Islet of Langerhans (tissue), 1 donor: ENCODE data around the gene ANKRD44.
A peak's percentile ranks its signal among the peaks of the same experiment; 100 is the strongest.
"Not testable (repeated sequence)": the region's sequence is repeated elsewhere in the genome, so short reads cannot be mapped to it uniquely, and the experiment has no call there.

ENCODE experiments used
- FAIRE-seq: peaks from one replicate; lab custom pipeline; 2011; peaks lifted over from hg19 to GRCh38; lab: Jason Lieb, UNC

Gene ANKRD44

DNA sequence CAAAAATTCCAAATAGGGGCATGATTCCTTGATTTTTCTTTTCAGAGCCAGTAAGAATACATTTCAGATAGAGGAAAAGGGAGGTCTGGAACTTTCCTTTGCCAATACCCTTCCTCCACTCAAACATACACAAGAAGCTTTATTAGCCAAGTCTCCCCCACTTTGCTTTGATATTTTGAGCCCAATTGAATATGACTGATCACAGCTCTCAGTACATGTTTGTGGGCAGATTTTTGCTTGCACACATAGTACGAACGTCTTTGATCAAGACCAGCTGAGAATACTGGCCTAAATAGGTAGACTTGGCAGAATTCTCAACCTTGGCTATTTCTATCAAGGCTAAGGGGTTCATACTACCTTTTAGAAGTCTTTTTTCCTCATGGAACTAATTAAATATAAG lies 235.3 kb downstream of the ANKRD44 start:
- no peak for FAIRE-seq

DNA sequence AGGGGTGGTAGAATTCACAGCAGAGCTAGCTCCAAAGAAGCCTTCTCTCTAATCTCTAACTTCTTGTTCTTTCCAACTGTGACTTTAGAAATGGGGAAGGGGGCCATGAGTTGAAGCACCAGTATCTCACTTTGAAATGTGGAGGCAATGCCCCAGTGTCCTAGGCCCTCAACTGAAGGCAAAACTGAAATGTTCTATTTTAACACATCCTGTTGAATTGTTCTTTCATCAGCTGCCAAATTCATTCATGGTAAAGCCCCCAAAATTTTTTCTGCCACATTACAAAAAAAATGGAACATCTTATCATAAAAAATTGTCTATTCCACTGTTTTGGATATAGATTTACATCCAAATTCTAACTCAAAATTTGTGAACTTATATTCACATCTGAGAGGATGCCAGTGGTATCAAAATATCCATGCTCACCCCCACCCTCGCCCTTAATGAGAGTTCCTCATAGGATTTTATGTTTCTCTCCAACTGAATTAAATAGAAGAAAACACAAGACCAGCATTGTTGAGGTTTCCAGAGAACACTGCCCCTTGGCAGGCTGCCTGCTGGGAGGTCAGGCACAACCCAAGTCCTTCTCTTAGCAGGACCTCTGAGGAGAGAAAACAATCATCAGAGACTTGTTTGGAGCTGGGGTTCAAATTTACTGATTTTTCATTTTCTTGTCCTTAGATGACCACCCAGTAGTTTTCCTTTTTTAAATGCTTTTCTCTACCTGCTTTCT lies 236.7 kb downstream of the ANKRD44 start:
- no peak for FAIRE-seq

DNA sequence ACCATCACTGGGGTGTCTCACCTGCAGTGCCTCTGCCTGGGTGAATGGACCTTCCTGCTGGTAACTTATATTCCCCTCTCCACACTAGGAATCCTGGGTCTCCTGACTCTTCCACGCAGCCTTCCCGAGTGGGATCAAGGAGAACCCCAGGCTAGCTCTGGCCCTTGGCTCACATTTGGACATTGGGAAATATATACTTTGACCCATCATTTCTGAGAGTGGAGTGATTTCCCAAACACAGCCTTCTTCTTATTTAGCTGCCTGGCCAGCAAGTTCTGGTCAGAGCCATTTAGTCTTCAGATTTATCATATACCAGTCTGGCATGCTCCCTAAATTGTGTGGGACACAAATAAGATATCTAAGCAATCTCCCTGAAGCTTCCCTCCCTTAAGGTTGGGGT lies 237.3 kb downstream of the ANKRD44 start:
- FAIRE-seq: no peak

DNA sequence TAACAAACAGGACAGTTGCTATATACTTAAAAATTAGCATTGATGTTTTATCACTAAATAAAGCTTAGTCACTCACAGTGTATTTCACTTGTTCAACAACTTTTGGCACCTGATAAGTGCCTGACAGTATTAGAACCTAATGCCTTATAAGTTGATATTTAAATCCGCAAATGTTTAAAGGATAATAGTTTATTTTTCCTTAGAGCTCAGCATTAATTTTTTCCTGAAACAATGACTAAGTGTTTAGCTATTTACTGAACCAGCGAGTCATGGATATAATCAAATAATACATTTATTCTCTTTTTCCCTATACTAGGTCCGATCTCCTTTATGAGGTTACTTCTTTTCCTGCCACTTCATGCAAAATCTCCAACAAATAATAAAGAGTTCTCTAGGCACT lies 238.0 kb downstream of the ANKRD44 start:
- FAIRE-seq: peak; percentile 84

DNA sequence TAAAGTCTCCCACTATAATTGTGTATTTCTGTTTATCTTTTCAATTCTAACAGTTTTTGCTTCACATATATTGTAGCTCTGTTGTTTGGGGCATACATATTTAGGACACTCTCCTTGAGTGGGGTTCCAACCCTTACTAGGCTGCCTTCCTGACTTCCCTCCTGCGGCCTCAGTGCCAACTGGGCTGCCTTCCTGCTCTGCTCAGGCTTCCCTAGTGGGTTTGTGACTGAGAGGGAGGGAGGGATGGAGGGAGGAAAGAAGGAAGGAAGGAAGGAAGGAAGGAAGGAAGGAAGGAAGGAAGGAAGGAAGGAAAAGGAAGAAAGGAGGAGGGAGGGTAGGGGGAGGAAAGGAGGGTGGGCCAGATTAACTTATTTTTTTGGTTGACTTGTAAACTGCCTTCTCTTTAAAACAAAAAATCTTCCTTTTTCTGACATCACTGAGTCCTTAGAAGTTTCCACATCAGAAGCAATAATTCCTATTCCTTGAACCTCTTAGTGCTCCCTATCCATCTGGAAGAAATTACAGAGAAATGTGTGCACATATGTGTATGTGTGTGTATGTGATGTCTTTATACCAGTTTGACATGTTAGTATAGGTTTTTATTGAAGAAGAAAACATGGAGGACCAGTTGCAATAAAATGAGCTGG lies 238.7 kb downstream of the ANKRD44 start:
- FAIRE-seq: no peak

DNA sequence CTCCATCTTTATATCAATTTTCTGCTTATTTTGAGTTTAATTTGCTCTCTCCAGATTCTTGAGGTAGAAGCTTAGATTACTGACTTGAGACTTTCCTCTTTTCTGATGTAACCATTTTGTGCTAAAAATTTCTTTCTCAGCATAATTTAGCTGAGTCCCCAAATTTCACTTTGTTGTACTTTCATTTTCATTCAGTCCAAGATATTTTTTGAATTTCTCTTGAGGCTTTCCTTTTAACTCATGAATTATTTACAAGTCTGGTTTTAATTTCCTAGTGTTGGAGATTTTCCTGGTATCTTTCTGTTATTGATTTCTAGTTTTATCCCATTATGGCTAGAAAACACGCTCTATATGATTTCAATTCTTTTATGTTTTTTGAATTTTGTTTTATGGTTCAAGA lies 239.4 kb downstream of the ANKRD44 start:
- no peak for FAIRE-seq

DNA sequence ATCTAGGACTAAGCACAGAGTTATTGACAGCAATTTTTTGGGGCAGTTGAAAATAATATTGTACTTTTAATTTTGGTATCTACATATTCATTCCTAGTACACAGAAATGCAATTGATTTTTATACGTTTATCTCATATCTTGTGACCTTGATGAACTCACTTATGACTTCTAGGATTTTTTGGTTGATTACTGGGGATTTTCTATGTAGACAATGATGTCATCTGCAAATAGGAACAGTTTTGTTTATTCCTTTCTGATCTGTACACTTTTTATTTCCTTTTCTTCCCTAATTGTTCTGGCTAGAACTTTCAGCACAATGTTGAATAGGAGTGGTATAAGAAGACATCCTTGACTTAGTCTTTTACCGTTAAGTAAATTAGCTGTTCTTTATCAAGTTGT lies 240.6 kb downstream of the ANKRD44 start:
- FAIRE-seq: peak; percentile 33

DNA sequence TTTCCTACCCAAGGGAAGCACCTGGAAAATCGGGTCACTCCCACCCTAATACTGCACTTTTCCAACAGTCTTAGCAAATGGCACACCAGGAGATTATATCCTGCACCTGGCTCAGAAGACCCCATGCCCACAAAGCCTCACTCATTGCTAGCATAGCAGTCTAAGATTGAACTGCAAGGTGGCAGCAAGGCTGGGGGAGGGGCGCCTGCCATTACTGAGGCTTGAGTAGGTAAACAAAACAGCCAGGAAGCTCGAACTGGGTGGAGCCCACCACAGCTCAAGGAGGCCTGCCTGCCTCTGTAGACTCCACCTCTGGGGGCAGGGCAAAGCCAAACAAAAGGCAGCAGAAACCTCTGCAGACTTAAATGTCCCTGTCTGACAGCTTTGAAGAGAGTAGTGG lies 248.0 kb downstream of the ANKRD44 start:
- not testable (repeated sequence) for FAIRE-seq

DNA sequence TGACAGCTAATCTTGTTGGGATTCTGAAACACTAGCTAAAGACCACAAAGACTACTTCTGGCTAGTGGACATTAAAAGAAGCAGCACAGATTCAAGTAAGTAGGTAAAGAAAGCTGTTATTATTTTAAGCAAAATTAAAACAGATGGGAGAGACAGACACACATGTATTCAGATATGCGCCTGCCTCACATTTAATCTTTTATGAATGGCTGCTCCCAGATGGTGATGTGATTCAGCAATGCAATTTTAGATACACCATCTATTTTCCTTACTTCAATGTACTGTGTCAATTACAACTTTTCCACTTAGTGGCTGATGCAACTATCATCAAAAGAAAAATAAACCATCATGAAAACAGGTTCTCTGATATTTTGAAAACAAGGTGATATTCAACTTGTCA lies 251.1 kb downstream of the ANKRD44 start:
- FAIRE-seq: no peak

DNA sequence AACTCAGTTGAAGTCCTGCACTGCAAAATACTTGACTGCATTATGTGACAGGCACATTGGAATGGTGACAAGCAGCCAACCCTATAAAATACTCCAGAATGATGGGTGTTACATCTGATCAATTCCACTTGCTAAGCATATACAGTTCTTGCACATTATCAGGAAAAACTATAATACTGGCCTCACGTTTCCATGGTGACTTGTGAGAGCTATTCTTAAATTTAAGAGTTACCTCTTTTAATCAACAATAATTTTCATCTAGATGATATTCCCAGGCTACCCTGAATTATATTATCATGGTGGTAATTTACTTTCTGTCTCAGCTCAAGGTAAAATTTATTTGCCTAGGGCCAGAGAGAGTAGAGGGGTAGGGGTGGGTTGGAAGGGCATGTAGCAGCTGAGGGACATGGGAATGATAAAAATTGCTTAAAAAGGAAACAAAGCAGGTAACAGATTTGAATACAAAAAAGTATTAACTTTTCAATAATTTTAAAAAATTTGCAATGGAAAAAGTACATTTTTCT lies 251.7 kb downstream of the ANKRD44 start:
- FAIRE-seq: no peak

DNA sequence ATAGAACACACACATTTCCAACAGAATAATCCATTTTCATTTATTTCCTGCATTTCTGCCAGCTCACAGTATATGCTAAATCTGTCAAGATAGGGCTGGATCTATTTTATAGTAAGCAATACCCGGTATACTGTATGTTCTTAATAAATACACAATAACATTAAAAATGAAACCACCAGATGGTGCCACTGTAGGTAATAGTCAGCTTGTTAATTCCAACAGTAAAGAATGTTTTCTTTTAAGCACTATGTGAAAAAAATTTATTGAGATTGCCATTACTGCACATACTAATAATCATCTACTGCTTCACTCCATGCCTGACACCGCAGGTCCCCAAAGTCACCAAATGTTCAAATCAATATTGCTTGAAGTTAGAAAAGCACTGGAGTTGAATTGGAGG lies 252.6 kb downstream of the ANKRD44 start:
- FAIRE-seq: no peak

DNA sequence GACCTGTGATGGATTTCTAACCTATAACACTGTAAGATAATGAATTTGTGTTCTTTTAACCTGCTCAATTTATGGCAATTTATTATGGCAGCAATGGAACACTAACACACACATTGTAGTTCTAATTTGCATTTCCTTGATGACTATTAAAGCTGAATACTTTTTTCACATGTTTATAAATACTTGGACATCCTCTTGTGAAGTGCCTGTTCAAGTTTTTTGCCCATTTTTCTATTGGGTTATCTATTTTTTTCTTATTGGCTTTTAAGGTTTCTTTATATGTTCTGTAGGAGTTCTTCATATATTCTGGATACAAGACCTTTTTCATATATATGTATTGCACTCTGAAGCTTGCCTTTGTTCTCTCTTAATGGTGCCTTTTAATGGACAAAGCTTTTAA lies 255.5 kb downstream of the ANKRD44 start:
- FAIRE-seq: no peak

DNA sequence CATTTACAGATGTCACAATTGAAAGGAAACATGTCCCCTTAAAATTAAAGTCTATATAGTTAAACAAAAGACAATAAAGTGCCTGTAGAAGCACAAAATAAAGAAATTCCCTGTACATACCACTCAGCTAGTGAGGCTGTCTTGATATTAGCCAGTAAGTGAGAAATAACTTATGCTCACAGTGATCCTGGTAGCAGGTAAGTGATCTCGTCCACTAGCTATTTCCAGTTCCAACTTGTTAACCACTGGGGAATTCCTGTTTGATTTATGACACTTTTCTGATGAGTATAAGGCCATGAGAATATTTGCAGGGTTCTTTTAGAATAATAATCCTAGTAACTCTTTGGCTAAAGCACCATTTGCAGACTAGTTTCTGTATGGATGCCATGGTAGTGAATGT lies 256.1 kb downstream of the ANKRD44 start:
- FAIRE-seq: no peak

DNA sequence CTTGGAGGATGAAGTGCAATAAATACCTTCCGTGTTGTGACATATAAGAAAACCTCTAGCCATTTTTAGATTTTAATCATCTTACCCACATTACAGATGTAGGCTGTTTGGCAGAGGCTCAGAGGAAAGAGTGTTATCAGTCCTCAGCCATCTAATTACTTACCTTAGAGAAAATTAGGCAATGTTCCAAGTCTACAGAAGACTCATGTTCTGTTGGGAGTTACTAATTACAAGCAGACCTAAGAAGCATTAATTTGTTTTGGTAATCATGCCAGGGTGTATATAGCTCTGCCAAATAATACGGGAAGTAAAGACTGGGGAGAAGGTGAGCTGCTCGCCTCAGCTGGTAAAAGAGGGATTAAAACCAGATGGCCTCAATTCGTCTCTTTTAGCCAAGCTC lies 258.2 kb downstream of the ANKRD44 start:
- FAIRE-seq: no peak

DNA sequence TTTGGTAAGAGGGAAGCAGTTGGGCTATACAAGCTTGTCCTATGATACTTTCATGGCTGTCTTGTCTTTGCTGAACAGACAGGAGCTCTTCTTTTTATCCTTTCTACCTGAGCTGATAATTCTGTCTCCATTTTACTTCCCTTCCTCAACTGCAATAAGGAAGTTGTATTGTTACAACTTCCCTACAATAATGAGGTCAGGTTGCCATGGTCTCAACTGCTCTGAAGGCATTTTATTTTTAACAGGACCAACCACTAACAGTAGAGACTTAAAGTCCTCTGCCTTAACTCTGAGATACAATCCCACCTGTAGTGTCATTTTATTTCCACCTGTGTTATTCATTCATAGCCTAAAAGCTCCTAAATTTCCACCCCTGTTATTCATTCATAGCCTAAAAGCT lies 265.5 kb downstream of the ANKRD44 start:
- FAIRE-seq: no peak

DNA sequence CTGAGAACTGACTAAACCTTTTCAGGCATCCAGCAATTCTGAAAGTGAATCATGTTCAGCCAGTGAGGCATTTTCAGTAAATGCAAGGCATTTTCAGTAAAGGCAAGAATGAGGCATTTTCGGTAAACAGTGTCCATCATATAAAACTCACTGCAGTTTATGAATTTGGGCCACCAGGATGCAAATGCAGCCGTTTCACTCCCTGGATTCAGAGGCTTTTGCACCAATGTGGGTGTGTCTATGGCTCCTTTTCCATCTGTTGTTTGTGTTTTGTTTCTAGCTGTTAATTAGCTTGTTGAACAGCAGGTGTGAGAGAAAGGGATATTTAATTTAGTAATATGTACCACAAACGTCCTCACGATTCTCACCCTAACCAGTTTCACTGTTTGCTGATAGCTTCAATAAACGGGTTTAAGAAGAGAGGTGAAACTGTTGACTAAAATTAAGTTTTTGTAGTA lies 267.8 kb downstream of the ANKRD44 start:
- FAIRE-seq: no peak

DNA sequence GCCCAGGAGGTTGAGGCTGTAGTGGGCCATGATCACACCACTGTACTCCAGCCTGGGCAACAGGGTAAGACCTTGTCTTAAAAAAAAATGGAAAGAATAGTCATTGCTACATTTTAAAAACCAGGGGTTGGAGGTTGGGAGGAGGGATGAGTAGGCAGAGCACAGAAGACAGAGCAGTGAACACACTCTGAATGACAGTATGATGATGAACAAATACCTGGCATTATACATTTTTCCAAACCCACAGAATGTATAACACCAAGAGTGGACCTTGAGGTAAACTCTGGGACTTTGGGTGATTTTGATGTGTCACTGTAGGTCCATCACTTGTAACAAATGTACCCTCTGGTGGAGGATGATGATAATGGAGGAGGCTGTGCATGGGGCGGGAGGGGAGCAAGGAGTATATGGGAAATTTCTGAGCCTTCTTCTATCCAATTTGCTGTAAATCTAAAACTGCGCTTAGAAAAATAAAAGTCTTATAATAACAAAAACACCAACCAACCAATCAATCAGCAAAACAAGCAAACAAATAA lies 272.6 kb downstream of the ANKRD44 start:
- no peak for FAIRE-seq

DNA sequence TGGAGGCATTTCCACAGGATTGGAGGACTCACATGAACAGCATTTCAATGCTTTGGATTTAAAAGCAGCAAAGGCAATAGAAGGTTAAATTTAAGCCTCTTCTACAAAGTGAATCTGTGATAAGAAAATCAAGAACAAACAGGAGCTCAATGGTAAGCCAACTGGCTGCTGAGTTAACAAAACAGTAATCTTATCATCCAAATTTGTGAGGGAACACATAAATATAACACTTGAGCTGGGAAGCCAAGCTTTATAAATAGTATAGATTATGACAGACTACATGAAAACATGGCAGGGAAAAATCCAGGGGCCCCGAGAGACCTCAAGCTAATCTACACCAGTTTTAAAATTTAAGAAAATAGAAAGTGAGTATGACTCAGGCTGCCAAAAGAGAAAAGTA lies 275.6 kb downstream of the ANKRD44 start:
- FAIRE-seq: no peak

DNA sequence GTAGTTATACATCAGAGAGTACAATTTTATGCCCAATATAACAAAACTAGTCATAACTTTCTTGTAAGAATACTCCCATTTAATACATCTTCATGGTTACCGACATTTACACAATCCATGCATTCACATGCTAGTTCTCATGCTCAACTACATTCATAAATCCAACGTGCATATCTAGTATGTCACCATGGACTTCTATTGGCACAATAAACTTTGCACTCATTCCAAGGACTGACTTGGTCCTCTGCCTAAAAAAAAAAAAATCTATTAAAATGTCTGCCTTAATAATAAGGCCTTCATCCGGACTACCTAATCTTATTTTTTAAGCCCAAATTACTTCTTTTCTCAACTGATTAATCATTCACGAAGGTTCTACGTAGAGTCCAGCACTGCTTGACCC lies 276.3 kb downstream of the ANKRD44 start:
- FAIRE-seq: no peak

DNA sequence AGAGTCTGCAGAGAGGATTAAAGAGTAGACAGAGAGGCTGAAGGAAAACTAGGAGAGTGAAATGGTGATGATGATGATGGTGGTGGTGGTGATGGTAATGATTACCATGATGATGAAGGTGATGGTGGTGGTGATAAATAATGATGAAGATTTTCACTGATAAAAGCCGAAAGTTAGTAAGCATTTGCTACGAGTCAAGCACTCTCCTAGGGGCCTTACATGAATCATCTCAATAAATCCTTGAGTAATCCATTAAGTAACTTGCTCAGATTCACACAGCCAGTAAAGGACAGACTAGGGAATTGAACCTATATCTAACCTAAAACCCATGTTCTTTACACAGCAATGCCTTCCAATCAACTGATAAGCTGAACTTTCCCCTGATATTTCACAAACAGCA lies 277.4 kb downstream of the ANKRD44 start:
- FAIRE-seq: no peak

DNA sequence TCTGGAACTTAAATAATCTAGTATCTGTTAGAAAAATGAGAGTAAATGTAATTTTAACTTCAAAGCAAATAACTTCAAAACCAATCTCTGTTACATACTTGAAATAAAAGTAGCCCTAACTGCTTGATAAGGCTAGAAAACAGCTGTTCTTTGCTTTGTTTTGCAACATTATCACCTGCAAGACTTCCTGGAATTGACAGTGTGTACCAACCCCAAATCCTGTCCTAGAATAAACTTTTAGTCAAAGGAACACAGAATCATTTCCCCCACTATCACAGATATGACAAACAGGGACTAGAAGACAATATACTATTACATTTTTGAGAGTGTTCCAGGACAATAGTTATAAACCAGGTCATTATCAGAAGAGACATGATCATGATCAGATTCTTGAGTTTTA lies 278.8 kb downstream of the ANKRD44 start:
- FAIRE-seq: no peak

DNA sequence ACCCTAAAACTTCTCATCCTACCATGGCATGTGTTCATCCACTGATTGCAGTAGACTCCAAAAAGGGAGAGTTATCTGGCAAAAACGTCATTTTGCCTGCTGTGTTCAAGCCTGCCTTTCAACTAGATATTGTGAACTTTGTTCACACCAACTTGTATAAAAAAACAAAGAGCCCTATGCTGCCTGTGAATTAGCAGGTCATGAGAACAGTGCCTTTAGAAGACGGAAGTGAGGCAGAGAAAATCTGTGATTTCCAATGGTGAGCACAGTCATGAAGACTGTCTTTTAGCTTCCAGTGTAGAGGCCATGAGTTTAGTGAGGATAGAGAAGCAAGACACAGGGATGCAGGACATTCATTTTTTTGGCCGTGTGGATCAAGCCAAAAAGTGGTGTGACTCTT lies 280.5 kb downstream of the ANKRD44 start:
- no peak for FAIRE-seq

DNA sequence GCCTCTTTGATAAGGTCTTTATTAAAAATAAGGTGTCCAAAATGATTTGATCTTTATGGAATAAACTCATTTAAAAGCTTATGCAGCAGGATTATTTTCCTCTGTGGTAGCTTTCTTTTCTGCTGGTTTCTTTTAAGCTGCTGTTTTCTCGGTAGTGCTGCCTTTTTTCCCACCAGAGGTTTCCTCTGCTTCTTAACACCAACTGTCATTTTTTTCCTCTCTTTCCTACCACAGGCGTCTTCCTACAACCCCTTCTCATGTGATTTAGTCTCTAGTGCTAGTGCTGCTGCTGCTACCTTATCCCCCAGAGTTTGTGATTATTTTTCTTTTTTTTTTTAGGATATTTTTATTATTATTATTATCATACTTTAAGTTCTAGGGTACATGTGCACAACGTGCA lies 281.9 kb downstream of the ANKRD44 start:
- FAIRE-seq: no peak

DNA sequence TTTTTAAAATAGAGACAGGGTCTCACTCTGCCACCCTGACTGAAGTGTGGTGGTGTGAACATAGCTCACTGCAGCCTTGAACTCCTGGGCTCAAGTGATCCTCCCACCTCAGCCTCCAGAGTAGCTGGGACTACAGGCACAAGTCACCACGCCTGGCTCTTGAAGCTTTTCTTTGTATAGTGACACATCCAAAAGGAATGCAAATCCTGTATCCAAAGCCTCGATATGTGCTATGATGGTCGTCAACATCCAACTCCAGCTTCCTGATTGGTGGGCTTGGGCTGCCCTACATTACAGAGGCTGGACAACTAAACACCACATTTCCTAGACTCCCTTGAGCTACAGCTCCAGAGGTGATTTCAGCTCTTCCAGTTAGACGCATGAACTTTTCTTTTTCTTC lies 282.4 kb downstream of the ANKRD44 start:
- no peak for FAIRE-seq
